Bronchial epithelial cell (primary cell): Measurements from ENCODE around the gene FUT2. TPM values are rescaled to one million over a fixed set of nuclear protein-coding genes. Genes with fewer than 3 reads are reported as not detected.
A peak's percentile ranks its signal among the peaks of the same experiment; 100 is the strongest.

ENCODE experiments used
- DNase-seq: peaks from one replicate; pipeline ENCODE4 v3.0.0-alpha.2; 2010; ENCODE audit warnings: low read depth
- FAIRE-seq: peaks from 2 replicates; lab custom pipeline; 2011; peaks lifted over from hg19 to GRCh38; lab: Jason Lieb, UNC
- H3K27me3 ChIP-seq: 2 replicates; pipeline ENCODE4 v1.5.1; 2011; ENCODE audit warnings: low read length; ENCODE audit not compliant: control insufficient read depth, insufficient read depth
- H3K36me3 ChIP-seq: 2 replicates; pipeline ENCODE4 v1.5.1; 2011; ENCODE audit warnings: low read length; ENCODE audit not compliant: control insufficient read depth, insufficient read depth
- H3K4me3 ChIP-seq: 2 replicates; pipeline ENCODE4 v1.5.1; 2011; ENCODE audit warnings: mild to moderate bottlenecking, low read depth, low read length, control low read depth
- CTCF ChIP-seq: IDR thresholded peaks from 2 replicates; pipeline ENCODE4 v1.5.1; 2011; ENCODE audit warnings: mild to moderate bottlenecking, moderate library complexity, low read length, control low read depth, inconsistent platforms; ENCODE audit not compliant: insufficient read depth, severe bottlenecking
- total RNA-seq: library from RNA; depleted of rRNA; stranded (reverse); fragments of >200 nt; gene quantifications from 2 replicates; pipeline ENCODE4 v1.2.1, GENCODE V29; 2014

The FUT2 gene
- total RNA-seq, 1 donor from 2014 or later = 7.9 TPM

DNA sequence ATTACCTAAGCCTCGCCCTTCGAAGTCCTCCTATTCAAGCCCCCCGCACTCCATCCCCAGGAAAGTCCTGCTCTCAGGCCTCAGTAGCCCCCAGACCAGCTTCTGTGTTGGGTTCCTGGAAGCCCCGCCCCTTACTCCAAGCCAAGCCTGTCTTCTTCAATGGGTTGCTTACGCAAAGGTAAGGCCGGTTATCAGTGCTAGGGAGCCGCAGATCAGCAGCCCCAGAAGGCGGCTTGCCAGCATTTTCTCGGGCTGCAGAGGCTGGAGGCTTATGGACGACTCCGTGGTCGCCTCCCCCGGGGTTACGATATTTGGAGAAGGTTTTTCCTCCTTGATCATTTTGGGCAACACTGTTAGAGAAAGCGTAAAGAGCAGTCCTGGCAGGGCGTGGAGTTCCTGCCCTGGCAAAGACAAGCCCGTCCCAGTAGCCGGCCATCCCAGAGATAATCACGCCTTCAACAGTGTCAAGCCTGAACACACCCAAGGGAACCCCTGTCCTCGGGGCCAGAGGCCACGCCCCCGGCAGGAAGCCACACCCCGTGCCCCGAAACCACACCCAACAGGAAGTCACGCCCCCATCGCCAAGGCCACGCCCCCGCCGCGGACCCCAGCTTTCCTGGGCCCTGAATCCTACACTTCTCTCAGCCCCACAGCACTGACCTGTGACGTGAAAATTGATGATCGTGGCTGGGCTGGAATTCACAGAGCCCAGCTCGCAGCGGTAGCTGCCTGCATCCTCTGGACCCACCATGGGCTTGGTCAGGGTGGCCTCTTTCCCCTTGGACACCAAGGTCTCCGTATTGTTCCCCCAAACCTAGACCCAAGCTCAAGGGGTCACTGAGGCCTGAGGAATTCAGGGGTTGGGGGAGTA lies 45.6 kb downstream of the FUT2 start:
- FAIRE-seq (no peak), DNase-seq (peak; percentile 32)
- Histone ChIP-seq H3K4me3 (no peak overlapping the region), H3K36me3 (no peaks in the 10 kb centered on the region), H3K27me3 (no peaks in the 10 kb centered on the region)
- no peak for TF ChIP-seq CTCF

DNA sequence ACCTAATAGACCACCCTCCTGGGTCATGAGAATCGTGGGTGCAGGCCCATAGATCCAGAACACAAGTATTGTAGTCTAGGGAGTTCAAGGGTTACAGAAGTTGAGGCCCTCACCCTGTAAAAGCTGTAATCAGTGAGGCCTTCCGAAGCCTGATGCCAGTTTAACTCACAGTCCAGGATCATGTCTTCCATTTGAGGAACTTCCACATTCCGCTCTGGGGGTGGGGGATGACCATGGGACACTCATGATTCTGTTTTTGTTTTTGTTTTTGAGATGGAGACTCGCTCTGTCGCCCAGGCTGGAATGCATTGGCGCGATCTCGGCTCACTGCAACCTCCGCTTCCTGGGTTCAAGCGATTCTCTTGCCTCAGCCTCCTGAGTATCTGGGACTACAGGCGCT lies 46.3 kb downstream of the FUT2 start:
- FAIRE-seq (no peak), DNase-seq (no peak)
- Histone ChIP-seq H3K36me3 (no peaks in the 10 kb centered on the region), H3K27me3 (no peaks in the 10 kb centered on the region), H3K4me3 (no peak overlapping the region)
- TF ChIP-seq CTCF = no peak

DNA sequence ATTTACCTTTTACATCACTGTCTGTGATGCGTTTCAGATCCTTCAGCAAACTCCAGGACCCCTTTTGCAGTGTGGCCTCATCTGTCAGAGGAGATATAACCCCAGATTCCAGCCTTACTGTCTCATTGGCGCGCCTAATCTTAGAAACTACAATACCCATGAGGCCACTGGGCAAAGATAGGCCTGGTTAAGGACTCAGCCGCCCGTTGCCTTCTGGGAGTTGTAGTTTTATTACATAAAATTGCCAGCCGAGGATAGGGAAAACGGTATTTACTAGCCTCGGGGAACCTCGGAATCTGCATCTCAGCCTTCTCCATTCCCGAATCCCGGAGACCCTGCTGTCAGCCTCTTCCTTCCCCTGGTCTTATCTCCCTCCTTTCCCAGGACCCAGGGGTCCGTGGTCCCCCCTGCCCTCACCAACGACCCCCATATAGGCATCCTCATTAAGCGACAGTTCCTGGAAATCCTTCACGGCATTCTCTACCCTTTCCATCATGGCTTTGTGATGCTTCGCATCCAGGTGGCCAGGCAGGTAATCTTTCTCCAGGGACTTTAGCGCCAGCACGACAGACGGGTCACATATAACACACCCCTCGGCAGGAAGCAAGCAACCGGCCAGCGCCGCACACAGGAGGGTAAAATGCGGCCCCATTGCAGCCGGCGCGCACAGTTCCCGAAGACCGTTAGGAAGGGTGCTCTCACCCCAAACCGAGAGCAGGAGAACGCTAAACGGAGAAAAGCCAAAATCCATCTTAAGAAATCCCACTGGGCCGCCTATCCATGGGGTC lies 49.6 kb downstream of the FUT2 start:
- Histone ChIP-seq H3K27me3 (no peaks in the 10 kb centered on the region), H3K36me3 (peaks cover 11% of the 10 kb centered on the region), H3K4me3 (no peak overlapping the region)
- FAIRE-seq (no peak), DNase-seq (peak; percentile 48)
- TF ChIP-seq CTCF = no peak

GRCh38 chr19:48746110-48746509 lies 50.3 kb downstream of the FUT2 start:
- DNase-seq = no peak
- no peak for FAIRE-seq
- Histone ChIP-seq H3K4me3 (no peak overlapping the region), H3K36me3 (peaks cover 15% of the 10 kb centered on the region), H3K27me3 (no peaks in the 10 kb centered on the region)
- TF ChIP-seq CTCF = no peak

DNA sequence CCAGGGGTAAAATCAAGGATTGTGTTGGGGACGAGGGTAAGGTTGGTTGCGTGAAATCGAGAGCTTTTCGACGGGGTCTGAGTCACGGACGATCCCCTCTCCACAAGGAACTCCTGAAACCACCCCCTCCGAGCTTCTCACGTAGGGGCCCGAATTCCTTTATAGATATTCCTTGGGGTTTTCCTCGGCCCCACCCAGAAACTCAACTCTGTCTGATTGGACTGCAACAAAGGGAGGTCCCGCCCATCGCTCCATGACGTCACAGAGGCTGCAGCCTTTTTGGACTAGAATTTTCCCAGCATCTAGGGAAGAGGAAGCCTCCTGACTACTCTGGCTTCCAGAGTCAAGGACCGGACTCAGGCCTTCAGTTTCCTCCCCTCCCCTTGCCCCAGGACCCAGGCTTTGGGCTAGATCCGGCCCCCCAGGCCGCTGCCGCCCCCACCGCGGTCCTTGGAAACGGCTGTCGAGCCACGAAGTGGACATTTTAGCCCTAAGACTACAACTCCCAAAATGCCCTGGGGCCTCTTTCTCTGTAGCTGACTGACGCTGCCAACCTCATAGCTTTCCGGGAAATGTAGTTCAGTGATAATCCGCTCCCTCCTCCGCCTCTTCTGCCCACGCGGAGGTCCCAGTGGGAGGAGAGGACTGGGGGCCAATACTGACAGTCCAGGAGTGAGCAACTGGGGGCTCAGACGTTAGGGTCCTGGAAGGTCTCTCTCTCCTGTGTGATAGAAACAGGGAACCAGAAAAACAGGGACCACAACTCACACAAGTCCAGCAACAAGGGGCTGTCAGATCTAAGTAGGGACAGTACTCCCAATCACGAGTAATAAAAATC lies 51.2 kb downstream of the FUT2 start, which contains the start of gene IZUMO1:
IZUMO1 (minus strand) TSS at position 172 of the 838 bp plus-strand sequence. CDS start 1,050 bp downstream, outside the sequence.
- DNase-seq (peak; percentile 65), FAIRE-seq (no peak)
- Histone ChIP-seq H3K36me3 (peaks cover 15% of the 10 kb centered on the region), H3K27me3 (no peaks in the 10 kb centered on the region), H3K4me3 (peak within 1 kb of the TSS; percentile 18)
- TF ChIP-seq CTCF = no peak
